GM12873 (cell line): Measurements from ENCODE around the gene GHRH.

Experiments used
- CTCF ChIP-seq: IDR thresholded peaks from 2 replicates; pipeline ENCODE4 v1.5.1; 2012; ENCODE audit warnings: low read depth, mild to moderate bottlenecking, moderate library complexity, low read length, control low read depth; ENCODE audit not compliant: insufficient read depth; ENCODE audit errors: missing control alignments

GHRH gene

GRCh38 chr20:37249304-37249703, 12.3 kb downstream of the GHRH start:
- no peak for TF ChIP-seq CTCF

GRCh38 chr20:37247547-37247946, 14.1 kb downstream of the GHRH start:
- no peak for TF ChIP-seq CTCF

- TF ChIP-seq CTCF = no peak
Measured at GRCh38 chr20:37246736-37247135, 14.9 kb downstream of the GHRH start.

GRCh38 chr20:37245216-37246150, 16.1 kb downstream of the GHRH start:
- no peak for TF ChIP-seq CTCF

- no peak for TF ChIP-seq CTCF
Measured at GRCh38 chr20:37244572-37244957, 17.0 kb downstream of the GHRH start.

- TF ChIP-seq CTCF = no peak
Measured at GRCh38 chr20:37243937-37244571, 17.6 kb downstream of the GHRH start.
